ENCODE results near the gene NUBP1. TPM values are rescaled to one million over a fixed set of nuclear protein-coding genes. Genes with fewer than 3 reads are reported as not detected.

Gene NUBP1
- total RNA-seq, 1 experiment from 2014 or later, result 31.5 TPM

- Histone ChIP-seq H3K4me1 (ENCODE audit: control insufficient read depth in 1 of 2, insufficient read depth in 2 of 2, low read length in 2 of 2) (peaks cover 0 to under 1% of the 10 kb centered on the region in 2 experiments; a peak in 1 of 4 replicates), H2AFZ (ENCODE audit: low read depth, low read length, poor library complexity, severe bottlenecking) (no peak overlapping the region), H3K9ac (ENCODE audit: low read length) (no peak overlapping the region), H3K9me2 (ENCODE audit: insufficient read depth) (no peaks in the 10 kb centered on the region), H3K79me2 (ENCODE audit: insufficient read depth, low read length) (no peaks in the 10 kb centered on the region), H3K4me2 (ENCODE audit: low read length) (no peak overlapping the region), H3K27me3 (ENCODE audit: insufficient read depth, low read length) (no peaks in the 10 kb centered on the region), H3K27ac (ENCODE audit: low read depth, low read length) (no peak overlapping the region), H3K36me3 (ENCODE audit: control insufficient read depth in 1 of 2, insufficient read depth in 2 of 2, low read length in 2 of 2) (peaks cover 5 to 17% of the 10 kb centered on the region in 2 experiments; a peak in 3 of 4 replicates), H3K4me3 (replicated peaks in 1 of 2; ENCODE audit: low read depth in 1 of 2, low read length in 2 of 2) (no peak overlapping the region), H4K20me1 (ENCODE audit: insufficient read depth) (no peaks in the 10 kb centered on the region), H3K9me3 (ENCODE audit: control insufficient read depth in 1 of 2, insufficient read depth in 1 of 2, low read depth in 1 of 2, low read length in 2 of 2) (no peaks in the 10 kb centered on the region)
- TF ChIP-seq POLR2A (IDR thresholded peaks at IDR 0.05; ENCODE audit: borderline replicate concordance, extremely low read depth, insufficient read depth, insufficient read length) (no peak), CBX3 (IDR thresholded peaks at IDR 0.05; ENCODE audit: low read depth) (no peak), EZH2phosphoT487 (IDR thresholded peaks at IDR 0.05; ENCODE audit: borderline replicate concordance) (no peak), CEBPB (IDR thresholded peaks at IDR 0.05; ENCODE audit: low read depth) (no peak), EGR1 (IDR thresholded peaks at IDR 0.05; ENCODE audit: low read depth) (no peak), SIN3A (IDR thresholded peaks at IDR 0.05; ENCODE audit: low read depth) (no peak)
- TF ChIP-seq, protein P1, sequence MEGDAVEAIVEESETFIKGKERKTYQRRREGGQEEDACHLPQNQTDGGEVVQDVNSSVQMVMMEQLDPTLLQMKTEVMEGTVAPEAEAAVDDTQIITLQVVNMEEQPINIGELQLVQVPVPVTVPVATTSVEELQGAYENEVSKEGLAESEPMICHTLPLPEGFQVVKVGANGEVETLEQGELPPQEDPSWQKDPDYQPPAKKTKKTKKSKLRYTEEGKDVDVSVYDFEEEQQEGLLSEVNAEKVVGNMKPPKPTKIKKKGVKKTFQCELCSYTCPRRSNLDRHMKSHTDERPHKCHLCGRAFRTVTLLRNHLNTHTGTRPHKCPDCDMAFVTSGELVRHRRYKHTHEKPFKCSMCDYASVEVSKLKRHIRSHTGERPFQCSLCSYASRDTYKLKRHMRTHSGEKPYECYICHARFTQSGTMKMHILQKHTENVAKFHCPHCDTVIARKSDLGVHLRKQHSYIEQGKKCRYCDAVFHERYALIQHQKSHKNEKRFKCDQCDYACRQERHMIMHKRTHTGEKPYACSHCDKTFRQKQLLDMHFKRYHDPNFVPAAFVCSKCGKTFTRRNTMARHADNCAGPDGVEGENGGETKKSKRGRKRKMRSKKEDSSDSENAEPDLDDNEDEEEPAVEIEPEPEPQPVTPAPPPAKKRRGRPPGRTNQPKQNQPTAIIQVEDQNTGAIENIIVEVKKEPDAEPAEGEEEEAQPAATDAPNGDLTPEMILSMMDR (IDR thresholded peaks at IDR 0.05 in 2 of 3, conservative IDR thresholded peaks at IDR 0.05 in 1 of 3; ENCODE audit: borderline replicate concordance in 1 of 3, insufficient read depth in 1 of 3, low read depth in 2 of 3, low read length in 2 of 3), result no peak
- ATAC-seq, result no peak
- no TSS peak for BruUV-seq (replicated peaks)
- intact Hi-C loops (cut with micrococcal nuclease), result no loop called here
- ChIA-PET RAD21 (ENCODE audit: low non-redundant PET in 1 of 2, low total read pairs in 2 of 2, uncharacterized antibody in 2 of 2, unreplicated experiment in 2 of 2) (no interaction called here), POLR2A (no interaction called here), CTCF (no interaction called here)
- no peak for DNase-seq (ENCODE audit: low read depth, low spot score)
Measured at GRCh38 chr16:10760858-10761257, 17.2 kb downstream of the NUBP1 start.

GRCh38 chr16:10761373-10761772 is 17.7 kb downstream of the NUBP1 start:
- Histone ChIP-seq H3K27me3 (ENCODE audit: insufficient read depth, low read length) (no peaks in the 10 kb centered on the region), H2AFZ (ENCODE audit: low read depth, low read length, poor library complexity, severe bottlenecking) (no peak overlapping the region), H3K4me1 (ENCODE audit: control insufficient read depth in 1 of 2, insufficient read depth in 2 of 2, low read length in 2 of 2) (no peaks in the 10 kb centered on the region), H4K20me1 (ENCODE audit: insufficient read depth) (no peaks in the 10 kb centered on the region), H3K4me3 (replicated peaks in 1 of 2; ENCODE audit: low read depth in 1 of 2, low read length in 2 of 2) (no peak overlapping the region), H3K79me2 (ENCODE audit: insufficient read depth, low read length) (no peaks in the 10 kb centered on the region), H3K27ac (ENCODE audit: low read depth, low read length) (no peak overlapping the region), H3K9me3 (ENCODE audit: control insufficient read depth in 1 of 2, insufficient read depth in 1 of 2, low read depth in 1 of 2, low read length in 2 of 2) (no peaks in the 10 kb centered on the region), H3K4me2 (ENCODE audit: low read length) (no peak overlapping the region), H3K36me3 (ENCODE audit: control insufficient read depth in 1 of 2, insufficient read depth in 2 of 2, low read length in 2 of 2) (peaks cover 5 to 17% of the 10 kb centered on the region in 2 experiments; a peak in 3 of 4 replicates), H3K9ac (ENCODE audit: low read length) (no peak overlapping the region), H3K9me2 (ENCODE audit: insufficient read depth) (no peaks in the 10 kb centered on the region)
- POLR2A ChIA-PET, result no interaction called here
- no peak for ATAC-seq
- RAD21 ChIA-PET (ENCODE audit: low non-redundant PET in 1 of 2, low total read pairs in 2 of 2, uncharacterized antibody in 2 of 2, unreplicated experiment in 2 of 2), result no interaction called here
- CTCF ChIA-PET, result no interaction called here
- DNase-seq (ENCODE audit: low read depth, low spot score), result no peak
- intact Hi-C loops (cut with micrococcal nuclease), result no loop called here
- BruUV-seq (replicated peaks), result no TSS peak
- TF ChIP-seq EGR1 (IDR thresholded peaks at IDR 0.05; ENCODE audit: low read depth), result no peak
- TF ChIP-seq SP1 (IDR thresholded peaks at IDR 0.05; ENCODE audit: low read depth), result no peak
- no peak for TF ChIP-seq SRF (IDR thresholded peaks at IDR 0.05; ENCODE audit: low read depth)
- TF ChIP-seq ZNF274 (IDR thresholded peaks at IDR 0.05; ENCODE audit: low read depth, low read length), result no peak
- TF ChIP-seq, protein P2, sequence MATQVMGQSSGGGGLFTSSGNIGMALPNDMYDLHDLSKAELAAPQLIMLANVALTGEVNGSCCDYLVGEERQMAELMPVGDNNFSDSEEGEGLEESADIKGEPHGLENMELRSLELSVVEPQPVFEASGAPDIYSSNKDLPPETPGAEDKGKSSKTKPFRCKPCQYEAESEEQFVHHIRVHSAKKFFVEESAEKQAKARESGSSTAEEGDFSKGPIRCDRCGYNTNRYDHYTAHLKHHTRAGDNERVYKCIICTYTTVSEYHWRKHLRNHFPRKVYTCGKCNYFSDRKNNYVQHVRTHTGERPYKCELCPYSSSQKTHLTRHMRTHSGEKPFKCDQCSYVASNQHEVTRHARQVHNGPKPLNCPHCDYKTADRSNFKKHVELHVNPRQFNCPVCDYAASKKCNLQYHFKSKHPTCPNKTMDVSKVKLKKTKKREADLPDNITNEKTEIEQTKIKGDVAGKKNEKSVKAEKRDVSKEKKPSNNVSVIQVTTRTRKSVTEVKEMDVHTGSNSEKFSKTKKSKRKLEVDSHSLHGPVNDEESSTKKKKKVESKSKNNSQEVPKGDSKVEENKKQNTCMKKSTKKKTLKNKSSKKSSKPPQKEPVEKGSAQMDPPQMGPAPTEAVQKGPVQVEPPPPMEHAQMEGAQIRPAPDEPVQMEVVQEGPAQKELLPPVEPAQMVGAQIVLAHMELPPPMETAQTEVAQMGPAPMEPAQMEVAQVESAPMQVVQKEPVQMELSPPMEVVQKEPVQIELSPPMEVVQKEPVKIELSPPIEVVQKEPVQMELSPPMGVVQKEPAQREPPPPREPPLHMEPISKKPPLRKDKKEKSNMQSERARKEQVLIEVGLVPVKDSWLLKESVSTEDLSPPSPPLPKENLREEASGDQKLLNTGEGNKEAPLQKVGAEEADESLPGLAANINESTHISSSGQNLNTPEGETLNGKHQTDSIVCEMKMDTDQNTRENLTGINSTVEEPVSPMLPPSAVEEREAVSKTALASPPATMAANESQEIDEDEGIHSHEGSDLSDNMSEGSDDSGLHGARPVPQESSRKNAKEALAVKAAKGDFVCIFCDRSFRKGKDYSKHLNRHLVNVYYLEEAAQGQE (IDR thresholded peaks at IDR 0.05; ENCODE audit: low read depth), result no peak
- no peak for TF ChIP-seq CEBPB (IDR thresholded peaks at IDR 0.05; ENCODE audit: low read depth)
- TF ChIP-seq CBX3 (IDR thresholded peaks at IDR 0.05; ENCODE audit: low read depth), result no peak
- TF ChIP-seq POLR2AphosphoS5 (IDR thresholded peaks at IDR 0.05; ENCODE audit: low read depth, low read length), result no peak
- TF ChIP-seq, protein P3, sequence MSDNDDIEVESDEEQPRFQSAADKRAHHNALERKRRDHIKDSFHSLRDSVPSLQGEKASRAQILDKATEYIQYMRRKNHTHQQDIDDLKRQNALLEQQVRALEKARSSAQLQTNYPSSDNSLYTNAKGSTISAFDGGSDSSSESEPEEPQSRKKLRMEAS (IDR thresholded peaks at IDR 0.05), result no peak
- TF ChIP-seq JUND (IDR thresholded peaks at IDR 0.05), result no peak
- TF ChIP-seq ELF1 (IDR thresholded peaks at IDR 0.05; ENCODE audit: borderline replicate concordance, low read depth), result no peak
- TF ChIP-seq ZFX (IDR thresholded peaks at IDR 0.05), result no peak
- TF ChIP-seq YY1 (IDR thresholded peaks at IDR 0.05; ENCODE audit: extremely low read depth, insufficient replicate concordance, low read depth, low read length), result no peak
- no peak for TF ChIP-seq TCF7L2 (IDR thresholded peaks at IDR 0.05; ENCODE audit: borderline replicate concordance, extremely low read depth, insufficient read depth, insufficient read length)
